ENCODE results near the gene ASB5. TPM values are rescaled to one million over a fixed set of nuclear protein-coding genes. Genes with fewer than 3 reads are reported as not detected.

ASB5 gene
- total RNA-seq, 1 donor from 2014 or later = not detected

GRCh38 chr4:176209535-176209934 lies 59.5 kb downstream of the ASB5 start:
- Mint-ChIP-seq H3K27me3 (ENCODE audit: unreplicated experiment) (no peaks in the 10 kb centered on the region), H3K36me3 (ENCODE audit: unreplicated experiment) (no peaks in the 10 kb centered on the region), H3K9me3 (ENCODE audit: unreplicated experiment) (no peaks in the 10 kb centered on the region), H3K4me3 (ENCODE audit: unreplicated experiment) (no peak overlapping the region), H3K27ac (ENCODE audit: unreplicated experiment) (no peak overlapping the region), H3K4me1 (ENCODE audit: low read depth, unreplicated experiment) (peaks cover 4% of the 10 kb centered on the region)
- TF ChIP-seq CTCF (IDR thresholded peaks at IDR 0.05; ENCODE audit: partially characterized antibody, unreplicated experiment) = no peak
- no peak for DNase-seq

DNA sequence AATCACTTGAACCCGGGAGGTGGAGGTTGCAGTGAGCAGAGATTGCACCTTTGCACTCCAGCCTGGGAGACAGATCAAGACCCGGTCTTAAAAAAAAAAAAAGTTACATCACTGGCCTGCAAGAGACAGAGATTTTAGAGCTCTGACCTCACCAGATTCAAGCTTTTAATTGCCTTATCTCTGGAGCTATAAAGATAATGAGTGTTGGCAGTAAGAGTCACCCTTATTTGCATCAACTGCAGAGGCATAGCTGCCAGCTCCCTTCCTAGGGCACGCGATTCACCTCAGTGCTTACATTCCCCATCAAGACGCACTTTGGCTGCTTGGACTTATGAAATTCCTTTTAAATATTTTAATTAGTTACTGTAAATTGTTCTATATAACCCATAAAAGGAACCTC lies 61.2 kb downstream of the ASB5 start:
- Mint-ChIP-seq H3K4me3 (ENCODE audit: unreplicated experiment) (no peak overlapping the region), H3K4me1 (ENCODE audit: low read depth, unreplicated experiment) (peaks cover 4% of the 10 kb centered on the region), H3K9me3 (ENCODE audit: unreplicated experiment) (no peaks in the 10 kb centered on the region), H3K36me3 (ENCODE audit: unreplicated experiment) (no peaks in the 10 kb centered on the region), H3K27ac (ENCODE audit: unreplicated experiment) (no peak overlapping the region), H3K27me3 (ENCODE audit: unreplicated experiment) (no peaks in the 10 kb centered on the region)
- DNase-seq = no peak
- no peak for TF ChIP-seq CTCF (IDR thresholded peaks at IDR 0.05; ENCODE audit: partially characterized antibody, unreplicated experiment)

- Mint-ChIP-seq H3K9me3 (ENCODE audit: unreplicated experiment) (no peaks in the 10 kb centered on the region), H3K4me1 (ENCODE audit: low read depth, unreplicated experiment) (peaks cover 4% of the 10 kb centered on the region), H3K4me3 (ENCODE audit: unreplicated experiment) (no peak overlapping the region), H3K36me3 (ENCODE audit: unreplicated experiment) (no peaks in the 10 kb centered on the region), H3K27ac (ENCODE audit: unreplicated experiment) (no peak overlapping the region), H3K27me3 (ENCODE audit: unreplicated experiment) (no peaks in the 10 kb centered on the region)
- no peak for TF ChIP-seq CTCF (IDR thresholded peaks at IDR 0.05; ENCODE audit: partially characterized antibody, unreplicated experiment)
- no peak for DNase-seq
Observed at GRCh38 chr4:176205299-176205698, 63.7 kb downstream of the ASB5 start.

- H3K27ac Mint-ChIP-seq (ENCODE audit: unreplicated experiment) = no peak overlapping the region
- TF ChIP-seq CTCF (IDR thresholded peaks at IDR 0.05; ENCODE audit: partially characterized antibody, unreplicated experiment) = no peak
- H3K36me3 Mint-ChIP-seq (ENCODE audit: unreplicated experiment) = no peaks in the 10 kb centered on the region
- no peaks in the 10 kb centered on the region for H3K9me3 Mint-ChIP-seq (ENCODE audit: unreplicated experiment)
- no peaks in the 10 kb centered on the region for H3K27me3 Mint-ChIP-seq (ENCODE audit: unreplicated experiment)
- no peak for DNase-seq
- H3K4me1 Mint-ChIP-seq (ENCODE audit: low read depth, unreplicated experiment) = no peaks in the 10 kb centered on the region
- H3K4me3 Mint-ChIP-seq (ENCODE audit: unreplicated experiment) = no peak overlapping the region
Observed at GRCh38 chr4:176198316-176198903, 70.6 kb downstream of the ASB5 start.

DNA sequence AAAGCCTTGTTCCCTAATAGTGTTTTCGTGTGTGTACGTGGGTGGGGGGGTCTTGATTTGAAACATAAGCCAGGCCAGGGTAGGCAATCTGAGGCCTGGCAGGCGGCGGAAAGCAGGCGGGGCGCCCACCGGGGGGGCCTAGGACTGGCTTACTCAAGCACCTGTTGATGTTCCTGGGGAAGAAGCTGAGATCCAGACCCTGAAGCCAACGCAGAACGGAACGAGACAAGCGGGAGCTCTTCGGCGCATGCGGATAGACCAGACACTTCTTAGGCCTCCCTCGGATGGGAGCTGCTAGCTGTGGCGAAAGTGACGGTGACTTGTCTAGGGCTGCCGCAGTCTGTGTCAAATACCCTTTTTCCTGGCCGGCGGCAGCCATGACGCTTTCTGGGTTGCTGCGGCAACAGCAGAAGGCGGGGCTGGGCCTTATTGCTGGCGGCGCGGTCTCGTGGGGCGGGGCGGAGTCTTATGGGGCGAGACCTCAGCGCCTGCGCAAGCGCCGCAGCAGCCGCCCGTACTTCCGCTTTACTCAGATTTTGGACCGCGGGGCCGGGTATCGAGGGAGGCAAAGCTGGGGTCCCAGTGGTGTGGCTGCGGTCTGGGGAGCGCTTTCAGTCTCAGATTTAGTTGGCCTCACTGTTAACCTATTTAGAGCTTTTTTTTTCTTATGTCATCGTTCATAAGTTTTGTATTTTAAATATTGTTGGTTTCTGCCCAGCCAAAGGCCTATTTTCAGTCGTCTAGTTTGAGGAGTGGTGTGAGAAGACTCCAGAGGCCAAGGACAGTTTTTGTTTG lies 73.6 kb downstream of the ASB5 start, which contains the start of gene SPATA4:
Gene SPATA4 (minus strand): TSS at position 402 of the 795 bp plus-strand sequence. CDS start 23 bp downstream, at position 379.
- DNase-seq = peak; percentile 96
- H3K4me3 Mint-ChIP-seq (ENCODE audit: unreplicated experiment) = peak within 1 kb of the TSS; percentile 86
- H3K4me1 Mint-ChIP-seq (ENCODE audit: low read depth, unreplicated experiment) = no peaks in the 10 kb centered on the region
- no peaks in the 10 kb centered on the region for H3K9me3 Mint-ChIP-seq (ENCODE audit: unreplicated experiment)
- H3K36me3 Mint-ChIP-seq (ENCODE audit: unreplicated experiment) = no peaks in the 10 kb centered on the region
- H3K27me3 Mint-ChIP-seq (ENCODE audit: unreplicated experiment) = no peaks in the 10 kb centered on the region
- H3K27ac Mint-ChIP-seq (ENCODE audit: unreplicated experiment) = peak within 1 kb of the TSS; percentile 87
- TF ChIP-seq CTCF (IDR thresholded peaks at IDR 0.05; ENCODE audit: partially characterized antibody, unreplicated experiment) = no peak

Measured in glutamatergic neuron (in vitro differentiated cells).